ENCODE results near the gene SLC41A1.

SLC41A1 gene

DNA sequence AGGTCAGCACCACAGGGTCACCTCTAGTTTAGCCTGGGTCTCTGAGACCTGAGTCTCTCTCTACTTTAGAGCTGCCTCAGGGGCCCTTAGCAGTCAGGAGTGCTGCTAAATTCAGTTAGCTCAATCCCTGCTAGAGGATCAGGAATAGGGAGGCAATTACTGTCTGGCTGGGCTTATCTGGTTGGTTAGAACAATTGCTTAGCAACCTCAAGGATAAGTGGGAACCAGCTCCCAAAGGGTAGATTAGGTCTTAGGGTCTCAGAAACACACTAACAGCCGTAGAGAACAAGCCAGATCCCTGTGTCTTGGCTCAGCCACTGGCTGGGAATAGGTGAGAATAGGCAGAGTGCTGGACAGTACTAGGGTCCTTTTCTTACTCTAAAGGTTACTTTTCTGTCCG lies 29.2 kb upstream of the SLC41A1 start:
- H3K27ac ChIP-seq, result no peak overlapping the region
- no peaks in the 10 kb centered on the region for H3K27me3 ChIP-seq (ENCODE audit: control insufficient read depth, insufficient read depth, low read length)
- no peak overlapping the region for H3K4me3 ChIP-seq (ENCODE audit: low read depth, low read length)
- TF ChIP-seq, protein P1, sequence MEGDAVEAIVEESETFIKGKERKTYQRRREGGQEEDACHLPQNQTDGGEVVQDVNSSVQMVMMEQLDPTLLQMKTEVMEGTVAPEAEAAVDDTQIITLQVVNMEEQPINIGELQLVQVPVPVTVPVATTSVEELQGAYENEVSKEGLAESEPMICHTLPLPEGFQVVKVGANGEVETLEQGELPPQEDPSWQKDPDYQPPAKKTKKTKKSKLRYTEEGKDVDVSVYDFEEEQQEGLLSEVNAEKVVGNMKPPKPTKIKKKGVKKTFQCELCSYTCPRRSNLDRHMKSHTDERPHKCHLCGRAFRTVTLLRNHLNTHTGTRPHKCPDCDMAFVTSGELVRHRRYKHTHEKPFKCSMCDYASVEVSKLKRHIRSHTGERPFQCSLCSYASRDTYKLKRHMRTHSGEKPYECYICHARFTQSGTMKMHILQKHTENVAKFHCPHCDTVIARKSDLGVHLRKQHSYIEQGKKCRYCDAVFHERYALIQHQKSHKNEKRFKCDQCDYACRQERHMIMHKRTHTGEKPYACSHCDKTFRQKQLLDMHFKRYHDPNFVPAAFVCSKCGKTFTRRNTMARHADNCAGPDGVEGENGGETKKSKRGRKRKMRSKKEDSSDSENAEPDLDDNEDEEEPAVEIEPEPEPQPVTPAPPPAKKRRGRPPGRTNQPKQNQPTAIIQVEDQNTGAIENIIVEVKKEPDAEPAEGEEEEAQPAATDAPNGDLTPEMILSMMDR (IDR thresholded peaks at IDR 0.05), result no peak
- H3K9me3 ChIP-seq (ENCODE audit: control insufficient read depth, low read length), result no peaks in the 10 kb centered on the region
- no peaks in the 10 kb centered on the region for H3K79me2 ChIP-seq
- H3K4me1 ChIP-seq, result no peaks in the 10 kb centered on the region
- no peak overlapping the region for H3K4me2 ChIP-seq (ENCODE audit: low read length)
- H3K36me3 ChIP-seq (ENCODE audit: control insufficient read depth, insufficient read depth, low read length), result no peaks in the 10 kb centered on the region
- H2AFZ ChIP-seq, result no peak overlapping the region
- no peak overlapping the region for H3K9ac ChIP-seq

DNA sequence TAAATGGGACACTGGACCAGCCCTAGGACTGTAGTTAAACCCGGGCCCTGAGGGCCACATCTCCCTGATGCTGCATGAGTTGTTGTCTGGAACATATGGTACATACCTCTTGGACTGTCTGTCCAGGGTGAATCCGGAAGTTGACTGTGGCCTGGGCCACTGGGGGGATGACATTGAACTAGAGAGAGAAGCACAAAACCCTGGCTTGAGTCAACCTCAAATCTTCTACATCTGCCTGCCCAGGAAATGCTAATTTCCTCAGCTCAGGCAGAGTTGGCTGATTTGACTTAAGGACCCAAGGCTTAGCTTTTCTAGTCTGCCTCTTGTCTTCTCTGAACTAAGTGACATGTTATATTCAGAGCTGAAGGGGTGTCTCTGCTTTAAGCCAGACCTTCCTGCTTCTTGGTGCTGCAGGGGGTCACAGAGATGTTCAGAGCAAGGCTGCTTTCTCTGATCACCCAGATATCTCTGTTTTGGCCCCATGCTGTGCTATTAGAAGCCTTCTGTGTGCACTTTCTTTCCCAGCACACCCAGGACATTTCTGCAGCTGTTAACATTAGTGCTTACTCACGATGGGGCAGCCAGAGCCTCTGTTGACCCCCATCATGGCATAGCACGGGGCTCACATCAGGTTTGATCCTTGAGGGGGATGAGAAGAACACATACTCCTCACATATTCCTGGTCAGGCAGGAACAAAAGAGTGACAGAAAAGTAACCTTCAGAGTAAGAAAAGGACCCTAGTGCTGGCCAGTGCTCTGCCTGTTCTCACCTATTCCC lies 27.3 kb upstream of the SLC41A1 start:
- no peak overlapping the region for H3K9ac ChIP-seq
- no peak overlapping the region for H3K4me2 ChIP-seq (ENCODE audit: low read length)
- H2AFZ ChIP-seq, result no peak overlapping the region
- H3K4me3 ChIP-seq (ENCODE audit: low read depth, low read length), result no peak overlapping the region
- H3K27me3 ChIP-seq (ENCODE audit: control insufficient read depth, insufficient read depth, low read length), result no peaks in the 10 kb centered on the region
- no peaks in the 10 kb centered on the region for H3K36me3 ChIP-seq (ENCODE audit: control insufficient read depth, insufficient read depth, low read length)
- H3K4me1 ChIP-seq, result no peaks in the 10 kb centered on the region
- TF ChIP-seq, protein P1 (IDR thresholded peaks at IDR 0.05), result no peak
- no peaks in the 10 kb centered on the region for H3K9me3 ChIP-seq (ENCODE audit: control insufficient read depth, low read length)
- no peaks in the 10 kb centered on the region for H3K79me2 ChIP-seq
- no peak overlapping the region for H3K27ac ChIP-seq

DNA sequence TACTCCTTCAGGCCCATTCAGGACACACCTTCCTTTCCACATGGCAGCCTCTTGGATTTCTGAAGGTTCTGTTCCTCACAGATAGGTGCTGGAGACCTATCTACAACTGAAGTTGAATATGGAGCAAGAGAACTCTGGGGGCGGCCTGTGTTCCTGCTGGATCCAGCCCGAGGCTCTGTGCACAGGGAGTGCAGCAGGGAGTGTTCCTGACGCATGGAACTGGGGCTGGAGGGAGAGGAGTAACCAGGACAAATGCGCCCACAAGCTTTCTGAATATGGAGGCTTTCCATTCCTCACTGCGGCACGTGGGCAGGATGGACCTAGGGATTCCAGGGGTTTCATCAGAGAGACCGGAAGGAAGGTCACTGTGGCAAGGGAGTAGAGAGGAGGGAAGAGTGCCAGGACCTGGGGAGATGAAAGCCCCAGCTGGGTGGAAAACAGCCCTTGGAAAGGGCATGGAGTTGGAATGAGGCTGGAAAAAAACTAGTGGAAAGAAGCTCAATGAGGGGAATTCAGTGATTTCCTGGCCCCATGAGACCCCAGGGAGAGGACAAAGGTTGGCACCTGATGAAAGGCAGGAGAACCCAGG lies 24.5 kb upstream of the SLC41A1 start:
- no peaks in the 10 kb centered on the region for H3K9me3 ChIP-seq (ENCODE audit: control insufficient read depth, low read length)
- H3K36me3 ChIP-seq (ENCODE audit: control insufficient read depth, insufficient read depth, low read length), result no peaks in the 10 kb centered on the region

DNA sequence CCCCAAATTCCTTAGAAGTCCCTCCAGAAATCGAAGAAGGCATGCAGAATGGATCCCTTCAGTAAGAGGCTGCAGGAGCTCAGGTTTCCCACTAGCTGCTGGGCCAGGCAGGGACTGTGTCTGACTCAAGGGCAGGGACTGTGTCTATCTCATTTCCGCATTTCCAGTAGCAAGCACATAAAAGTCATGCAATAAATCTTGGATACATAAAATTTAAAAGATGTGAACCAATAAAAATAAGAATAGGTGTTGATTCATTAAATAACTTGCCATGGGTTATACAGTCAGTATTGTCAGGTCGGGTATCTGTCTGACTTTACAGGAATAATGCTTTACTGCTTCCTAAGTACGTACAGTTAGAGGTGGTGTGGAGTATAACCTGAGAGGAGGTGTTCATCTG lies 21.8 kb upstream of the SLC41A1 start:
- H2AFZ ChIP-seq, result no peak overlapping the region
- H3K4me3 ChIP-seq (ENCODE audit: low read depth, low read length), result no peak overlapping the region
- H3K4me1 ChIP-seq, result no peaks in the 10 kb centered on the region
- no peak overlapping the region for H3K9ac ChIP-seq
- no peaks in the 10 kb centered on the region for H3K36me3 ChIP-seq (ENCODE audit: control insufficient read depth, insufficient read depth, low read length)
- H3K4me2 ChIP-seq (ENCODE audit: low read length), result no peak overlapping the region
- no peaks in the 10 kb centered on the region for H3K27me3 ChIP-seq (ENCODE audit: control insufficient read depth, insufficient read depth, low read length)
- H3K27ac ChIP-seq, result no peak overlapping the region
- H3K79me2 ChIP-seq, result no peaks in the 10 kb centered on the region
- TF ChIP-seq, protein P1 (IDR thresholded peaks at IDR 0.05), result no peak
- H3K9me3 ChIP-seq (ENCODE audit: control insufficient read depth, low read length), result no peaks in the 10 kb centered on the region

More for the DNA sequence above, 24.5 kb upstream of the SLC41A1 start:
- Histone ChIP-seq H3K27ac (no peak overlapping the region), H3K27me3 (ENCODE audit: control insufficient read depth, insufficient read depth, low read length) (no peaks in the 10 kb centered on the region), H3K79me2 (no peaks in the 10 kb centered on the region), H2AFZ (no peak overlapping the region), H3K4me2 (ENCODE audit: low read length) (no peak overlapping the region), H3K4me3 (ENCODE audit: low read depth, low read length) (no peak overlapping the region), H3K9ac (no peak overlapping the region), H3K4me1 (no peaks in the 10 kb centered on the region)
- TF ChIP-seq, protein P1 (IDR thresholded peaks at IDR 0.05), result no peak
